K562 (cell line): ENCODE measurements around the gene ARPC4. TPM values are rescaled to one million over a fixed set of nuclear protein-coding genes. Genes with fewer than 3 reads are reported as not detected.
A peak's percentile ranks its signal among the peaks of the same experiment; 100 is the strongest.

ENCODE experiments used
- C11orf30 ChIP-seq: fragments of 450-650 bp; IDR thresholded peaks from 2 replicates; pipeline ENCODE4 v1.6.1; 2016; ENCODE audit warnings: low read depth, mild to moderate bottlenecking
- CTCFL ChIP-seq: IDR thresholded peaks from 2 replicates; pipeline ENCODE4 v1.6.1; 2011; ENCODE audit warnings: borderline replicate concordance, low read depth, mild to moderate bottlenecking, moderate library complexity, low read length; ENCODE audit not compliant: insufficient read depth, poor library complexity, severe bottlenecking
- CUX1 ChIP-seq: fragments of 200-800 bp; sonication (Bioruptor generic); IDR thresholded peaks from 2 replicates; pipeline ENCODE4 v1.6.1; 2016; ENCODE audit warnings: missing genetic modification characterization, missing compliant biosample characterization
- DMBX1 ChIP-seq: fragments of 250-450 bp; sonication (Bioruptor Pico); IDR thresholded peaks from 2 replicates; pipeline ENCODE4 v1.8.0; 2022; ENCODE audit warnings: inconsistent platforms, mild to moderate bottlenecking, moderate library complexity, borderline replicate concordance
- EGR1 ChIP-seq: fragments of 450-650 bp; conservative IDR thresholded peaks from 2 replicates; pipeline ENCODE4 v1.6.1; 2017; ENCODE audit warnings: mild to moderate bottlenecking
- GATAD2B ChIP-seq: fragments of 450-650 bp; IDR thresholded peaks from 2 replicates; pipeline ENCODE4 v1.6.1; 2017; ENCODE audit warnings: mild to moderate bottlenecking, borderline replicate concordance
- HMGXB4 ChIP-seq: sonication (generic); formaldehyde crosslinking; IDR thresholded peaks from 2 replicates; pipeline ENCODE4 v1.8.1; 2023; ENCODE audit warnings: mild to moderate bottlenecking, missing genetic modification reagents
- KLF10 ChIP-seq: fragments of 250-450 bp; sonication (Bioruptor Pico); IDR thresholded peaks from 2 replicates; pipeline ENCODE4 v1.6.1; 2021; ENCODE audit warnings: matching md5 sums
- KLF6 ChIP-seq: fragments of 250-450 bp; sonication (Bioruptor Pico); IDR thresholded peaks from 2 replicates; pipeline ENCODE4 v1.4.0; 2020; ENCODE audit warnings: mild to moderate bottlenecking, moderate library complexity, borderline replicate concordance
- POLR2H ChIP-seq: IDR thresholded peaks from 2 replicates; pipeline ENCODE4 v1.6.1; 2016; ENCODE audit warnings: missing genetic modification characterization, low read depth, mild to moderate bottlenecking, control low read depth, missing compliant biosample characterization, moderate library complexity
- PYGO2 ChIP-seq: fragments of 450-650 bp; IDR thresholded peaks from 2 replicates; pipeline ENCODE4 v1.6.1; 2016; ENCODE audit warnings: mild to moderate bottlenecking, missing genetic modification characterization, moderate library complexity, missing compliant biosample characterization
- SAP30 ChIP-seq: fragments of 200-600 bp; sonication (generic); IDR thresholded peaks from 2 replicates; pipeline ENCODE4 v1.6.1; 2012; ENCODE audit warnings: borderline replicate concordance, low read depth, mild to moderate bottlenecking, moderate library complexity, low read length, control low read depth, inconsistent platforms; ENCODE audit not compliant: insufficient read depth, poor library complexity, severe bottlenecking
- SETDB1 ChIP-seq: IDR thresholded peaks from one replicate; pipeline ENCODE4 v1.6.1; 2012; ENCODE audit warnings: low read length, control low read depth, inconsistent platforms
- SMARCC2 ChIP-seq: fragments of 450-650 bp; IDR thresholded peaks from 2 replicates; pipeline ENCODE4 v1.6.1; 2017; ENCODE audit warnings: antibody characterized with exemption, moderate library complexity, mild to moderate bottlenecking, low read depth
- ZC3H4 ChIP-seq: sonication (generic); formaldehyde crosslinking; IDR thresholded peaks from 2 replicates; pipeline ENCODE4 v1.9.0; 2021; ENCODE audit warnings: missing genetic modification reagents, borderline replicate concordance
- ZNF146 ChIP-seq: IDR thresholded peaks from one replicate; pipeline ENCODE4 v1.6.1; 2018; ENCODE audit warnings: missing compliant biosample characterization; ENCODE audit not compliant: unreplicated experiment
- ZNF212 ChIP-seq: fragments of 450-650 bp; formaldehyde crosslinking; IDR thresholded peaks from 2 replicates; pipeline ENCODE4 v1.4.0; 2020; ENCODE audit warnings: mild to moderate bottlenecking
- ZNF217 ChIP-seq: sonication (generic); formaldehyde crosslinking; IDR thresholded peaks from 2 replicates; pipeline ENCODE4 v1.8.0; 2022; ENCODE audit warnings: mild to moderate bottlenecking, missing genetic modification reagents
- ZNF41 ChIP-seq: fragments of 250-450 bp; sonication (Bioruptor Pico); conservative IDR thresholded peaks from 2 replicates; pipeline ENCODE4 v1.4.0; 2020; ENCODE audit warnings: mild to moderate bottlenecking
- ZNF57 ChIP-seq: fragments of 450-650 bp; formaldehyde crosslinking; IDR thresholded peaks from 2 replicates; pipeline ENCODE4 v1.4.0; 2020; ENCODE audit warnings: mild to moderate bottlenecking, moderate library complexity
- polyA plus RNA-seq, 8 experiments: library from polyadenylated mRNA; depleted of rRNA in 4 of 8; stranded (reverse) in 5 of 8; unstranded in 3 of 8; fragments of >200 nt; fragmentation: Nextera tagmentation in 2 of 8; fragmentation: Illumina TruSeq in 1 of 8; extraction: Ambion mirVana in 2 of 8; extraction: Trizol in 1 of 8; gene quantifications; 2 replicates each; pipeline versions ENCODE4 v1.2.1 to v1.2.3, GENCODE V29; 2011 to 2014; ENCODE audit warnings: inconsistent platforms in 1 of 8, missing spikeins in 1 of 8
- total RNA-seq, 7 experiments: library from RNA; depleted of rRNA in 6 of 7; stranded (reverse); fragments of >200 nt in 6 of 7; fragmentation: Illumina TruSeq in 2 of 7; extraction: Trizol in 2 of 7; gene quantifications; 2 replicates each; pipeline versions ENCODE4 v1.2.1 to v1.2.3, GENCODE V29; 2011 to 2021; ENCODE audit warnings: low replicate concordance in 1 of 7

ARPC4 gene
- total and polyA plus RNA-seq, 9 of the 15 experiments (the other 6 are each of a cell fraction or from before 2014, with no cell fraction given): 20.1 to 153 (median 119) TPM

- TF ChIP-seq HMGXB4 (no peak), ZNF212 (CRISPR knock-in tag) (no peak), SAP30 (no peak), SMARCC2 (no peak), DMBX1 (CRISPR knock-in tag) (no peak), C11orf30 (no peak), ZNF146 (no peak), GATAD2B (peak; percentile 77; the same call in 1 of the 2 replicates), SETDB1 (no peak), ZNF57 (no peak), KLF10 (CRISPR knock-in tag) (peak; percentile 17; the same call in 1 of the 2 replicates), CUX1 (no peak), ZC3H4 (no peak), ZNF41 (CRISPR knock-in tag) (no peak), CTCFL (no peak), PYGO2 (tag) (0 out of 2 replicates have a peak, but pooled peaks have one; percentile 27), KLF6 (CRISPR knock-in tag) (no peak), POLR2H (no peak), ZNF217 (CRISPR knock-in tag) (no peak), EGR1 (no peak)
Measured at GRCh38 chr3:9791790-9792404, 985 bp upstream of the ARPC4 start (continued).
